Mammary microvascular endothelial cell (primary cell): ENCODE data around the gene SLFNL1. TPM values are rescaled to one million over a fixed set of nuclear protein-coding genes. Genes with fewer than 3 reads are reported as not detected.

Experiments
- total RNA-seq: library from RNA; depleted of rRNA; stranded (reverse); fragments of >200 nt; gene quantifications from 2 replicates; pipeline ENCODE4 v1.2.3, GENCODE V29; 2015

SLFNL1 gene
- under 0.01 and 0.07 TPM in 2 replicates for total RNA-seq

GRCh38 chr1:41021526-41022308, at the start of gene SLFNL1:
TSS of gene SLFNL1 (minus strand) at chr1:41021725. CDS start at chr1:41020660, 1,065 bp downstream.

GRCh38 chr1:40979241-40980067, 42.1 kb downstream of the SLFNL1 start, which contains the start of gene CTPS1:
TSS of gene CTPS1 (plus strand) at chr1:40979696. CDS start at chr1:40983291, 3,595 bp downstream.

Other genes with a start within 250 kb of the SLFNL1 start
- not detected in 2 replicates for gene KCNQ4, start 237.9 kb downstream of the SLFNL1 start, total RNA-seq
- gene CITED4, start 159.4 kb downstream of the SLFNL1 start, total RNA-seq, result 6.1 and 11.2 TPM in 2 replicates
- 28.9 and 37.2 TPM in 2 replicates for gene CTPS1, start 42.0 kb downstream of the SLFNL1 start, total RNA-seq
- 16.3 and 16.9 TPM in 2 replicates for gene SCMH1, start 220.6 kb upstream of the SLFNL1 start, total RNA-seq